Neural cell (in vitro differentiated cells): ENCODE results near the gene ITK. TPM values are rescaled to one million over a fixed set of nuclear protein-coding genes. Genes with fewer than 3 reads are reported as not detected.

Experiments
- H2AFZ ChIP-seq: fragments of 200-600, 300-800 bp; sonication (generic), shearing (Covaris generic); 2 replicates; pipeline ENCODE4 v1.6.0; 2014; ENCODE audit warnings: low read depth, mild to moderate bottlenecking, antibody characterized with exemption, low read length, moderate library complexity
- H3F3A ChIP-seq: fragments of 200-600 bp; shearing (Covaris generic); 2 replicates; pipeline ENCODE4 v1.6.1; 2016; ENCODE audit warnings: mild to moderate bottlenecking, moderate library complexity, mixed read lengths, antibody characterized with exemption, low read length; ENCODE audit not compliant: insufficient read depth, poor library complexity, severe bottlenecking
- H3K27ac ChIP-seq: fragments of 200-600, 300-800 bp; sonication (generic), shearing (Covaris generic); 2 replicates; pipeline ENCODE4 v1.5.1; 2014; ENCODE audit warnings: mild to moderate bottlenecking, low read length, moderate library complexity
- H3K27me3 ChIP-seq: fragments of 300-800, 200-600 bp; sonication (generic), shearing (Covaris generic); 2 replicates; pipeline ENCODE4 v1.6.0; 2014; ENCODE audit warnings: mild to moderate bottlenecking, low read depth, low read length, moderate library complexity; ENCODE audit not compliant: insufficient read depth
- H3K36me3 ChIP-seq: fragments of 300-800, 200-600 bp; sonication (generic), shearing (Covaris generic); 2 replicates; pipeline ENCODE4 v1.5.1; 2014; ENCODE audit warnings: mild to moderate bottlenecking, antibody characterized with exemption, low read length, moderate library complexity; ENCODE audit not compliant: insufficient read depth
- H3K4me2 ChIP-seq: fragments of 300-800, 200-600 bp; sonication (generic), shearing (Covaris generic); 2 replicates; pipeline ENCODE4 v1.6.0; 2014; ENCODE audit warnings: mild to moderate bottlenecking, low read length
- H3K4me3 ChIP-seq: fragments of 300-800, 200-600 bp; sonication (generic), shearing (Covaris generic); 2 replicates; pipeline ENCODE4 v1.5.1; 2014; ENCODE audit warnings: mild to moderate bottlenecking, low read length, moderate library complexity
- H3K79me2 ChIP-seq: fragments of 200-600 bp; shearing (Covaris generic); replicated peaks from 2 replicates; pipeline ENCODE4 v1.6.0; 2014; ENCODE audit warnings: mild to moderate bottlenecking, low read length, moderate library complexity; ENCODE audit not compliant: insufficient read depth
- H3K9ac ChIP-seq: fragments of 300-800, 200-600 bp; sonication (generic), shearing (Covaris generic); 2 replicates; pipeline ENCODE4 v1.6.1; 2016; ENCODE audit warnings: mild to moderate bottlenecking, low read length, mixed read lengths
- H3K9me2 ChIP-seq: fragments of 200-600 bp; shearing (Covaris generic); 2 replicates; pipeline ENCODE4 v1.6.1; 2016; ENCODE audit warnings: mild to moderate bottlenecking, low read length, mixed read lengths; ENCODE audit not compliant: insufficient read depth
- H3K9me3 ChIP-seq: fragments of 200-600, 300-800 bp; sonication (generic), shearing (Covaris generic); 2 replicates; pipeline ENCODE4 v1.6.1; 2016; ENCODE audit warnings: mild to moderate bottlenecking, mixed run types, low read length, moderate library complexity, mixed read lengths
- H4K20me1 ChIP-seq: fragments of 200-600 bp; shearing (Covaris generic); 2 replicates; pipeline ENCODE4 v1.6.1; 2016; ENCODE audit warnings: mild to moderate bottlenecking, mixed run types; ENCODE audit not compliant: insufficient read depth
- EP300 ChIP-seq: fragments of 450-650 bp; conservative IDR thresholded peaks from 2 replicates; pipeline ENCODE4 v1.6.1; 2014; ENCODE audit warnings: antibody characterized with exemption, mild to moderate bottlenecking, moderate library complexity; ENCODE audit not compliant: poor library complexity, severe bottlenecking
- EZH2 ChIP-seq: fragments of 200-600, 300-800 bp; shearing (Covaris generic), sonication (generic); IDR thresholded peaks from 2 replicates; pipeline ENCODE4 v1.6.1; 2014; ENCODE audit warnings: antibody characterized with exemption, low read length, borderline replicate concordance, mild to moderate bottlenecking; ENCODE audit not compliant: insufficient read depth, poor library complexity, severe bottlenecking
- MXI1 ChIP-seq: fragments of 450-650 bp; conservative IDR thresholded peaks from 2 replicates; pipeline ENCODE4 v1.6.1; 2014; ENCODE audit warnings: antibody characterized with exemption, mild to moderate bottlenecking; ENCODE audit not compliant: poor library complexity, severe bottlenecking
- POLR2AphosphoS5 ChIP-seq: IDR thresholded peaks from 2 replicates; pipeline ENCODE4 v1.6.1; 2012
- RAD21 ChIP-seq: fragments of 450-650 bp; conservative IDR thresholded peaks from 2 replicates; pipeline ENCODE4 v1.6.1; 2014; ENCODE audit warnings: antibody characterized with exemption, mild to moderate bottlenecking, moderate library complexity
- SMC3 ChIP-seq: fragments of 450-650 bp; conservative IDR thresholded peaks from 2 replicates; pipeline ENCODE4 v1.6.1; 2014; ENCODE audit warnings: antibody characterized with exemption, mild to moderate bottlenecking, moderate library complexity; ENCODE audit not compliant: poor library complexity
- TAF1 ChIP-seq: IDR thresholded peaks from 2 replicates; pipeline ENCODE4 v1.6.1; 2012; ENCODE audit warnings: low read depth
- polyA plus RNA-seq: library from polyadenylated mRNA; depleted of rRNA; stranded (reverse); fragments of >200 nt; gene quantifications from 2 replicates; pipeline ENCODE4 v1.2.3, GENCODE V29; 2014
- TF ChIP-seq, protein P1 (sequence below): IDR thresholded peaks from 2 replicates; pipeline ENCODE4 v1.6.1; 2012; ENCODE audit warnings: borderline replicate concordance
- TF ChIP-seq, protein P2 (sequence below): fragments of 450-650 bp; IDR thresholded peaks from 2 replicates; pipeline ENCODE4 v1.5.1; 2014; ENCODE audit warnings: antibody characterized with exemption, mild to moderate bottlenecking, moderate library complexity; ENCODE audit not compliant: poor library complexity, severe bottlenecking

Gene ITK
- polyA plus RNA-seq, 1 donor from 2014 or later, result not detected

- H3K4me3 ChIP-seq, result peak overlapping the region; percentile 87
- H3K27ac ChIP-seq, result peak overlapping the region; percentile 77
- H3K9me3 ChIP-seq, result no peaks in the 10 kb centered on the region
- TF ChIP-seq EZH2 (no peak), RAD21 (no peak), TAF1 (no peak), MXI1 (no peak), POLR2AphosphoS5 (no peak), EP300 (no peak), SMC3 (no peak)
- TF ChIP-seq, protein P1, sequence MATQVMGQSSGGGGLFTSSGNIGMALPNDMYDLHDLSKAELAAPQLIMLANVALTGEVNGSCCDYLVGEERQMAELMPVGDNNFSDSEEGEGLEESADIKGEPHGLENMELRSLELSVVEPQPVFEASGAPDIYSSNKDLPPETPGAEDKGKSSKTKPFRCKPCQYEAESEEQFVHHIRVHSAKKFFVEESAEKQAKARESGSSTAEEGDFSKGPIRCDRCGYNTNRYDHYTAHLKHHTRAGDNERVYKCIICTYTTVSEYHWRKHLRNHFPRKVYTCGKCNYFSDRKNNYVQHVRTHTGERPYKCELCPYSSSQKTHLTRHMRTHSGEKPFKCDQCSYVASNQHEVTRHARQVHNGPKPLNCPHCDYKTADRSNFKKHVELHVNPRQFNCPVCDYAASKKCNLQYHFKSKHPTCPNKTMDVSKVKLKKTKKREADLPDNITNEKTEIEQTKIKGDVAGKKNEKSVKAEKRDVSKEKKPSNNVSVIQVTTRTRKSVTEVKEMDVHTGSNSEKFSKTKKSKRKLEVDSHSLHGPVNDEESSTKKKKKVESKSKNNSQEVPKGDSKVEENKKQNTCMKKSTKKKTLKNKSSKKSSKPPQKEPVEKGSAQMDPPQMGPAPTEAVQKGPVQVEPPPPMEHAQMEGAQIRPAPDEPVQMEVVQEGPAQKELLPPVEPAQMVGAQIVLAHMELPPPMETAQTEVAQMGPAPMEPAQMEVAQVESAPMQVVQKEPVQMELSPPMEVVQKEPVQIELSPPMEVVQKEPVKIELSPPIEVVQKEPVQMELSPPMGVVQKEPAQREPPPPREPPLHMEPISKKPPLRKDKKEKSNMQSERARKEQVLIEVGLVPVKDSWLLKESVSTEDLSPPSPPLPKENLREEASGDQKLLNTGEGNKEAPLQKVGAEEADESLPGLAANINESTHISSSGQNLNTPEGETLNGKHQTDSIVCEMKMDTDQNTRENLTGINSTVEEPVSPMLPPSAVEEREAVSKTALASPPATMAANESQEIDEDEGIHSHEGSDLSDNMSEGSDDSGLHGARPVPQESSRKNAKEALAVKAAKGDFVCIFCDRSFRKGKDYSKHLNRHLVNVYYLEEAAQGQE, result no peak
- TF ChIP-seq, protein P2, sequence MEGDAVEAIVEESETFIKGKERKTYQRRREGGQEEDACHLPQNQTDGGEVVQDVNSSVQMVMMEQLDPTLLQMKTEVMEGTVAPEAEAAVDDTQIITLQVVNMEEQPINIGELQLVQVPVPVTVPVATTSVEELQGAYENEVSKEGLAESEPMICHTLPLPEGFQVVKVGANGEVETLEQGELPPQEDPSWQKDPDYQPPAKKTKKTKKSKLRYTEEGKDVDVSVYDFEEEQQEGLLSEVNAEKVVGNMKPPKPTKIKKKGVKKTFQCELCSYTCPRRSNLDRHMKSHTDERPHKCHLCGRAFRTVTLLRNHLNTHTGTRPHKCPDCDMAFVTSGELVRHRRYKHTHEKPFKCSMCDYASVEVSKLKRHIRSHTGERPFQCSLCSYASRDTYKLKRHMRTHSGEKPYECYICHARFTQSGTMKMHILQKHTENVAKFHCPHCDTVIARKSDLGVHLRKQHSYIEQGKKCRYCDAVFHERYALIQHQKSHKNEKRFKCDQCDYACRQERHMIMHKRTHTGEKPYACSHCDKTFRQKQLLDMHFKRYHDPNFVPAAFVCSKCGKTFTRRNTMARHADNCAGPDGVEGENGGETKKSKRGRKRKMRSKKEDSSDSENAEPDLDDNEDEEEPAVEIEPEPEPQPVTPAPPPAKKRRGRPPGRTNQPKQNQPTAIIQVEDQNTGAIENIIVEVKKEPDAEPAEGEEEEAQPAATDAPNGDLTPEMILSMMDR, result no peak
- no peaks in the 10 kb centered on the region for H4K20me1 ChIP-seq
- peak overlapping the region; percentile 76 for H2AFZ ChIP-seq
- H3K9me2 ChIP-seq, result no peaks in the 10 kb centered on the region
- no peaks in the 10 kb centered on the region for H3F3A ChIP-seq
- H3K36me3 ChIP-seq, result no peaks in the 10 kb centered on the region
- peak overlapping the region; percentile 91 for H3K9ac ChIP-seq
- H3K79me2 ChIP-seq, result peaks cover 53% of the 10 kb centered on the region
- no peaks in the 10 kb centered on the region for H3K27me3 ChIP-seq
- H3K4me2 ChIP-seq, result peak overlapping the region; percentile 90
These were observed 86.4 kb downstream of the ITK start for GRCh38 chr5:157267025-157267424.

- TF ChIP-seq TAF1, result no peak
- TF ChIP-seq MXI1, result no peak
- no peak for TF ChIP-seq EP300
- TF ChIP-seq, protein P2, result no peak
- no peak for TF ChIP-seq SMC3
- TF ChIP-seq EZH2, result no peak
- Histone ChIP-seq H3K9ac (peak overlapping the region; percentile 91), H3K9me3 (no peaks in the 10 kb centered on the region), H2AFZ (no peak overlapping the region), H3K36me3 (no peaks in the 10 kb centered on the region), H3K27me3 (no peaks in the 10 kb centered on the region), H3K79me2 (peaks cover 57% of the 10 kb centered on the region), H3K27ac (no peak overlapping the region), H3K9me2 (no peaks in the 10 kb centered on the region), H3K4me2 (peak overlapping the region; percentile 90), H3K4me3 (peak overlapping the region; percentile 87), H3F3A (no peaks in the 10 kb centered on the region), H4K20me1 (no peaks in the 10 kb centered on the region)
These were observed 87.3 kb downstream of the ITK start for GRCh38 chr5:157267761-157268480.
